HuH-7.5 (cell line): ENCODE measurements around the gene GRK1.

ENCODE experiments used
- DNase-seq: peaks from one replicate; pipeline ENCODE4 v3.0.0; 2011; ENCODE audit warnings: low spot score

GRK1 gene

DNA sequence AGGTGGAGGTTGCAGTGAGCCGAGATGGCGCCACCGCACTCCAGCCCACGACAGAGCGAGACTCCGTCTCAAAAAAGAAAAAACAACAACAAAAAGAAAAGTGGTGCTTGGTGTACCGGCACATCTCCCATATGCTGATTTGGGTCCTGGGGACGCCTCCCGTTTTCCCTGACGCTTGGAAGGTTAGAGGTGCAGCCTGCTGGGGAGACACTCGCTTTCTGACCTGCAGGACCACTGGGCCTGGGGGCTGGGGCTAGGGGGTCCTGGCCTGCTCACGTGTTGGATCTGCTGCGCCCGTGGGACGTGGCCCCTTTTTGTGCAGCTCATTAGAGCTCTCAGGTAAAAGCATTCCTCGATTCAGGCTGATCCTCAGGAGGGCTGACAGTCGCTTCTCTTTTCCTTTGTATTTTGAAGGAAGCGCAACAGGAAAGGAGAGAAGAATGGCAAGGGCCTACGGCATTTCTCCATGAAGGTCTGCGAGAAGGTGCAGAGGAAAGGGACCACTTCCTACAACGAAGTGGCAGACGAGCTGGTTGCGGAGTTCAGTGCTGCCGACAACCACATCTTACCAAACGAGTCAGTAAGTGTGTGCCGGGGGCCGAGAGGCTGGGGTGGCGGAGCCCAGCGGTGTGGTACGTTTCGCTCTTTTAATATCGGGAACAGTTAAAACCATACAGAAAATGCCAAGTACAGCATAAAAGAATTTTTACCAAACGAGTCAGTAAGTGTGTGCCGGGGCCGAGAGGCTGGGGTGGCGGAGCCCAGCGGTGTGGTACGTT is 34.1 kb upstream of the GRK1 start:
- no peak for DNase-seq

DNA sequence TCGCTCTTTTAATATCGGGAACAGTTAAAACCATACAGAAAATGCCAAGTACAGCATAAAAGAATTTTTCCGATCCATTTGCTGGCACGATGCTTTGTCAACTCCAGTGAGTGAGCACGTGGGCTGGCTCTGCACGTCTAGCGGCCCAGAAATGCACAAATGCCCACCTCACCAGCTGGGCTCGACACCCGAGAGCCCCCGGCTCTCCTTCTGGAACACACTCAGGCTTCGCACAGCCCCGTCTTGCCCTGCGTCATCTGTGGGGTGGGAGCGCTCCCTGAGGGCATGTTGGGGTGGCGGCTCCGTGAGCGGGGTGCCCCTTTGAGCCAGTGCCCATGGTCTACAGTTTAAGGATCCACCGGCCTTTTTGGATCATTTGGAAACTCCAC is 33.5 kb upstream of the GRK1 start:
- no peak for DNase-seq

DNA sequence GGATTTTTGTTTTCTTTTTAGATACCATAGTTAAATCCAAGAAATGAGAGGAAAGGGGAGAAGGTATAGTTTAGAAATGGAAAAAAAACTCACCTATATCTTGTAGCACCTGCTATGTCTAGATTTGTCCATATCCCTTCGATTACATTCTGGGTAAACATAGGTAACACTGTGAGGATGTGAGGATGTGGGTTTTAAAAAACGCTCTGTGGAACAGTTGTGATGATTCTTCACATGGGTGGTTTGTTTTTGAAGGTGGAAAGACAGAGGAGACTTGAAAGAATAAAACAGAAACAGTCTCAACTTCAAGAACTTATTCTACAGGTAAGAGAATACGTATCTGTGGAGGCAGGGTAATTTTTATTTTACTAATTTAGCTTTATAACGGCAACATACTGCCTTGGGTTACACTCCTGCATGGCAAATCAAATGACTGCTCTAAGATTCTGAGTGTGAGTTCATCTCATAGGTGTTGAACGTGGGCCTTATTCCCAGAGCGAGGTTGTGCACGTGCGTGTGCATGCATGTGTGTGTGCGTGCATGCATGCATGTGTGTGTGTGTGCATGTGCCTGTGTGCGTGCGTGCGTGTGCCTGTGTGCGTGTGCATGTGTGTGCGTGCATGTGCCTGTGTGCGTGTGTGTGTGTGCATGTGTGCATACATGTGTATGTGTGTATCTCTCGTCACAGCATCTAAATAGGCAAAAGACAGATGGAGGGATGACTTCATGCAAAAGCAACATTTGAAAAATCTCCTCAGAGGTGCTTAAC is 32.6 kb upstream of the GRK1 start:
- no peak for DNase-seq

DNA sequence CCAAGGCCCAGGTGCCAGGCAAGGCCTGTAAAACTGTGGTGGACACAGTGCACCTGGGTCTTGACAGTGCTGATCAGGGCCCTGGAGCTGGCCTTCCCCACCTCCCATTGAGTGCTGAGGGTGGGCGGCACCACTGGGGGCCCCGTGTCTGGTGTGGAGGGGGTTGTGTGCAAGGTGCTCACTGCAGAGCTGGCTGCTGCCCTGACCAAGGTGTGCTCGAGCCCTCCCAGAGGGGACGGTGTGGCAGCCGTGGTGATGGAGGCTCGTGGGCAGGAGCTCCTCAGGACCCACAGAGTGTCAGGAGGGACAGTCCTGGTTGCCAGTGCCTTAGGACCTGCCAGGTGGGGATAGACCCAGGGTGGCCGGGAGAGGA is 32.0 kb upstream of the GRK1 start:
- DNase-seq = no peak

DNA sequence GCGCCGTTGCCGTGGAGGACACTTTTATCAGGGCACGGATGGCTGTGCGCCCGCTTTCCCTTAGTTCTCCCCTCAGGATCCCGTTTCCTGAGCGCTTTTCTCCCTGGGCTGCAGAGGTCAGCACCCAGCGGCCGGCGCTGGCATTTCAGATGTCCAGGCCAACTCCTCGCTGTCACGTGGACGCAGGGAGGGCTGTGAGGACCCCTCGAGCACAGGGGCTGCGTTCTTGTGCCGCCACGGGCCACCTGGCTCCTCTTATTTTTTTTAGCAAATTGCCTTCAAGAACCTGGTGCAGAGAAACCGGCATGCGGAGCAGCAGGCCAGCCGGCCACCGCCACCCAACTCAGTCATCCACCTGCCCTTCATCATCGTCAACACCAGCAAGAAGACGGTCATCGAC is 31.3 kb upstream of the GRK1 start:
- DNase-seq = no peak

DNA sequence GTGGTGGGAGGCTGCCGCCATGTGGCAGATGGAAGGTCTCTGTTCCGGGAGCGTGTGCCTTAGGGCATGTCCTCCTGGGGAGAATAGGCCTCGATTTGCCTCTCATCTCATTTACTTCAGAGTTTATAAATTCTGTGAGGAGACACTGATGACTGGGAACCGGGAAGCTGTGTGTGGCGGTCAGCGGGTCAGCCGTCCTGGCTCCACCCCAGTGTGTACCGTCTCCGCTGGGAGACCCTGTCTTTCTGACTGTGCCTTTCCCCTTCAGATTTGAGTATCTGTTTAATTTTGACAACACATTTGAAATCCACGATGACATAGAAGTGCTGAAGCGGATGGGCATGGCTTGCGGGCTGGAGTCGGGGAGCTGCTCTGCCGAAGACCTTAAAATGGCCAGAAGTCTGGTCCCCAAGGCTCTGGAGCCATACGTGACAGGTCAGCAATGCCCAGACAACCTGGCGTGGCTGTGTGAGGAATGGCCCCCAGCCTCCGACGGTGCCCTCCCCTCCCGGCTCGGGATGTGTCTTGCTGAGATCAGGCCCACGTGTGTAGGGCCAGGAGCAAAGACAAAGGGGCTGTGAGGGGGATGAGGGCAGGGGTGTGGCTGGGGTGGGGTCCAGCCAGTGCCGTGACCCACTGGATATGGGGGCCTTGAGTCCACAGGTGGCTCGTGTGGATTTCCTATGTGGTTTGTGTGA is 30.6 kb upstream of the GRK1 start:
- no peak for DNase-seq

DNA sequence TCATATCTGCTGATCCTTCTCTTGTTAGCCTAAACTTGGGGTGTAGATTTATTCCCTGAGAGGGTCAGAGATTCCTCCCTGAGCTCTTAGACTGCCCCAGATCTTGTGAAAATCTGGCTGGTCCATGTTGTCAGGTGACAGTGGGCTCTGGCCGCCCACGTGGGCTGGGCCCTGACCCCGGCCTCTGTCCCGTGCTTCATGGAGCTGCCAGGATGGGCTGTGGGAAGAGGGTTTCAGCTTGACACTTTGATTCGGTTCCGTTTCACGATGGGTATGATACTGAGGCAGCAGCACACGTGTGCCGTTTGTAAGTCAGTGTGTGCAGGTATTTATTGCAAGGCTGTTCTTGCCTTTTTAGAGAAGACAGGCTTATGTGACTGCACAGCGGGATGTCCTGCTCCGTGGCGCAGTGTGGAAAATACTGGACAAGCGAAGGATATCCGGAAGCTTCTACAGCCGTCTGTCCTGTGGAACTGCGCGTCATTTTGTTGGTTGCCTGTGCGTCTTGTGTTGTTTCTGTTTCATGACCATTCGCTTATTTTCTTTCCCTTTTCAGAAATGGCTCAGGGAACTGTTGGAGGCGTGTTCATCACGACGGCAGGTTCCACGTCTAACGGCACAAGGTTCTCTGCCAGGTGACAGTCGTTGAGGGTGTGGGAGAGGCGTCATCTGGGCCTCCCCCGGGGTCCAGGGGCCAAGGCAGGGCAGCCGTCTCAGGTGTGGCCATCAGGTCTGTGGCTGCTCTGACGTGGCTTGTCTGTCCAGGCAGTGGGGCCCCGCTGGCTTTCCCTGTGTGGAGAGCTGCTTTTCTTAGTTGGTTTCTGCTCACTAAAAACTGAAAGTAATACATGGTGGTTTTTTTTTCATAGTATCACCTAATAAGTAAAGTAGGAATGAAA is 29.5 kb upstream of the GRK1 start:
- no peak for DNase-seq

DNA sequence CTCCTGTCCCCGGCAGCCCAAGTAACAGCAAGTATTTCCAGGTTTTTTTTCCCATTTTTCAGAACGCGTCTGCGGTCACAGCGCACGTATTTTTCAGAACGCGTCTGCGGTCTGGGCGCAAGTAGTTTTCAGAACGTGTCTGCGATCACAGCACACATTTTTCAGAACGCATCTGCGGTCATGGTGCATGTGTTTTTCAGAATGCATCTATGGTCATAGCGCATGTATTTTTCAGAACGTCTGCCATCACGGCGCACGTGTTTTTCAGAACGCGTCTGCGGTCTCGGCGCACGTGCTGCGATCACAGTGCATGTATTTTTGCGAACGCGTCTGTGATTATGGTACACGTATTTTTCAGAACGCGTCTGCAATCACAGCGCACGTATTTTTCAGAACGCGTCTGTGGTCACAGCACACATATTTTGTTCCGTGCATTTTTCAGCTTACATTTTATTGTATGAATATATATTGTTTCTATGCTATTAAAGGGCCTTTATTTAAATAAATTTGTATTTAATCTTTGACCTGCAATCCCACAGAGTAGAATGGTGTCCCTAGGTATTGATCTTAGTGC is 28.8 kb upstream of the GRK1 start:
- no peak for DNase-seq

DNA sequence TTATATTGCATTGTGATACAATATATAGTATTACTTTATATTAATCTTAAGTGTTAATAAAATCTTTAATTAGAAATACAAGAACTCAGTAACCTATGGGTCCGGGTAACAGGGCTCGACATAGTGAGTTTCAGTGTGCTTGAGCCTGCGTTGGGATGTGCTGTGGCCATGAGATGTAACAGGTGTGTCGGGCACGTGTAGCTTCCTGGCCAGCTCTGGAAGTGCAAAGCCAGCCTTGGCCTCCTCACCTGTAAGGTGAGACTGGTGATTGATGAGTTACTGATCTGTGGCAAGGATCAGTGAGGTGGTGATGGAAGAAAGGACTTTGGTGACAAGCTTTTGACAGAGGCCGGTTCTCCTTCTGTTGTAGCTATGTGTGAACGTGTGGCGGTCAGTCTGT is 28.2 kb upstream of the GRK1 start:
- DNase-seq = no peak

DNA sequence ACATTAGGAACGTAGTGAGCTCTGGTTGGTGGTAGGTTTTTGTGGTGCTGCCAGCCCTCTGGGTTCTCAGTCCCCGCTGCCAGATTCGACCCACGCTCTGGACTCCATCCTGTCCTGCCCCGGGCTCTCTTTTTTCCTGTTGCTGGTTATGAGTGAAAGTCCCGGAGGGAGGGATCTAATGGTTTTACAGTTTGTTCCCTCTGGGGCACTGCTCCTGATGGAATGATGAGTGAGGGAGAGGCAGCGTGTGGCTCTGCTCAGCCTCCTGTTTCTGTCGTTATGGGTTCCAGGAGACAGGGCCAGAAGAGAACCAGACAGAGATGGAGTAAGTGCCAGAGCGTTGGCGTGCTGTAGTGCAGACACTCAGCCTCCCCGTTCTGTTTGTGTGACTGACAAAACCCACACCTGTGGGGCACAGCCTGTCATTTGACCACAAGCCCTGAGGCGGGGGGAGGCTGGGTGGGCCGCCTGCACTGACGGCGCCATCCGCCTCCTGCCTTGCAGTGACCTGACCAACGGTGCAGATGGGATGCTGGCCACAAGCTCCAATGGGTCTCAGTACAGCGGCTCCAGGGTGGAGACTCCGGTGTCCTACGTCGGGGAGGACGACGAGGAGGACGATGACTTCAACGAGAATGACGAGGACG is 27.3 kb upstream of the GRK1 start:
- no peak for DNase-seq

DNA sequence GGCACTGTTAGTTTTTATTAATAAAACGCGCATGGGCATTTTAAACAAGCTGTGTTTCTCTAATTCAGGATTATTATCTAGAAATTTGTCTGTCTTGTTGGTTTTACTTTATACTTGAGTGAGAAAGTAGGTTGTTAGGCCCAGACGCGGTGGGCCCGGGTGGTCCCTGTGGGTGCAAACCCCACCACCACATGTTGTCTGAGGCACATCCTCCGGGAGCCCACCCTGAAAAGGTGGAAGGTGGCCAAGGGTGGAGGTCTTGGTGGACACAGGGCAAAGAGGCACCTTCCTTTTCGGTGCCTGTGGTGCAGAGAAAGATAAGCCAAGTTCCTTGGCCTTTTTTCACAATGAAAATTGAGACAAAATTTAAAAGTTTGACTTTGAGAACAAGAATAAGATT is 25.6 kb upstream of the GRK1 start:
- no peak for DNase-seq

DNA sequence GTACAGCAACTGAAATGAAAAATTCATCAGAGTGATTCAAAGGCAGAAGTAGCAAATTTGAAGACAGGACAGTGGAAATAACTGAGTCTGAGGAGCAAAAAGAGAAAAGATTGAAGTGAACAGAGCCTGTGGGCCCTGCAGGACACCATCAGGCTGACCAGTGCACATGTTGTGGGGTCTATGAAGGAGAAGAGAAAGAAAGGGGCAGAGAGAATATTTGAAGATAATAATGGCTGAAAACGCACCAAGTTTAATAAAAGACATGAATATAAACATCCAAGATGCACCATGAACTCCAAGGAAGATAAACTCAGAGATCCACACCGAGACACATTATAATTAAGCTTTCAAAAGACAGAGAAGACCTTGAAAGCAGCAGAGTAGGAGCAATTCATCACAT is 24.5 kb upstream of the GRK1 start:
- no peak for DNase-seq

DNA sequence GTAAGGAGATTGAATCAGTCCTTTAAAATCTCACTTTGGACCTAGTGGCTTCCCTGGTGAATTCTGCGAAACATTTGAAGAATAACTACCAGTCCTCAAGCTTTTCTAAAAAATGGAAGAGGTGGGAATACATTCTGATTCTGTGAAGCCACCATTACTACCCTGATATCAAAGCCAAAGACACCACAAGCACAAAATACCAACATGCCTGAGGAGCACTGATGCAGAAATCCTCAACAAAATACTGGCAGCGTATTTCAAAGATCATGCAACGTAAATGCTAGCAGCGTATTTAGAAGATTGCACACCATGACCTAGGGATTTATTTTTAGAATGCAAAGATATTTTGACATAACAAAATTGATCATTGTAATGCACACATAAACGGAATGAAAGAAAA is 23.4 kb upstream of the GRK1 start:
- DNase-seq = no peak

DNA sequence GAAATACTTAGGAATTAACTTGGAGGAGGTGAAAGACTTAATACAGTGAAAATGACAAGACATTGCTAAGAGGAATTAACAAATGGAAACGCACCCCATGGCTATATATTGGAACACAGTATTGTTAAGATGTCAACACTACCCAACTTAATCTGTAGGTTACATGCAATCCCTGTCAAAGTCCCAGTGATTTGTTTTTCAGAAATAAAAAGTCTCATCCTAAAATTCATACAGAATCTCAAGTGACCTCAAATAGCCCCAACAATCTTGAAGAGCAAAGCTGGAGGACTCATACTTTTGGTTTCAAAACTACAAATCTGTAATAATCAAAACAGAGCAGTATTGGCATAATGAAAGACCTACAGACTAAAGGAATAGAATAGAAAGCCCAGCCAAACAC is 22.2 kb upstream of the GRK1 start:
- DNase-seq = no peak

DNA sequence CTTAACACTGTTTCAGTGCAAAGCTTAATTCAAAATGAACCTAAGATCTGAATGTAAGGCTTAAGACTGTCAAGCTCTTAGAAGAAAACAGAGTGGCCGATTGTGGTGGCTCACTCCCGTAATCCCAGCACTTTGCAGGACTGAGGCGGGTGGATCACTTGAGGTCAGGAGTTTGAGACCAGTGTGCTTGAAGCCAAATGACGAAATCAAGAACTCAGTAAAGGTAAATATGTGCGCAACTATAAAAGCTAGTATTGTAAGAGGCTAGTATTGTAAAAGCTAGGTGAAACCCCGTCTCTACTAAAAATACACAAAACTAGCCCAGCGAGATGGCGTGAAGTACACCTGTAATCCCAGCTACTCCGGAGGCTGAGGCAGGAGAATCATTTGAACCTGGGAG is 21.7 kb upstream of the GRK1 start:
- DNase-seq = no peak

DNA sequence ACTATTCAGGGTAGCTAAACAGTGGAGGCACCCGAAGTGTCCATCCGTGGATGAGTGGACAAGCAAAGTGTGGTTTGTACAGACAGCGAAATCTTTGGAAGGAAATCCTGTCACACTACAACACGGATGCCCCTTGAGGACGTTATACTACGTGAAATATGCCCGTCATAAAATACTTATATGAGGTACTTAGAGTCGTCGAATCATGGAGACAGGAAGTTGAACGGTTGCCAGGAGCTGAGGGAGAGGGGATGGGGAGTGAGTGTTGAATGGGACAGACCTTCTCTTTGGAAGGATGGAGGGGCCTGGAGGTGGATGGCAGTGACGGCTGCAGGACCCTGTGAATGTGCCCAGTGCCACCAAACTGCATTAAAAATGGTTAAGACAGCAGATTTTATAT is 20.6 kb upstream of the GRK1 start:
- no peak for DNase-seq

DNA sequence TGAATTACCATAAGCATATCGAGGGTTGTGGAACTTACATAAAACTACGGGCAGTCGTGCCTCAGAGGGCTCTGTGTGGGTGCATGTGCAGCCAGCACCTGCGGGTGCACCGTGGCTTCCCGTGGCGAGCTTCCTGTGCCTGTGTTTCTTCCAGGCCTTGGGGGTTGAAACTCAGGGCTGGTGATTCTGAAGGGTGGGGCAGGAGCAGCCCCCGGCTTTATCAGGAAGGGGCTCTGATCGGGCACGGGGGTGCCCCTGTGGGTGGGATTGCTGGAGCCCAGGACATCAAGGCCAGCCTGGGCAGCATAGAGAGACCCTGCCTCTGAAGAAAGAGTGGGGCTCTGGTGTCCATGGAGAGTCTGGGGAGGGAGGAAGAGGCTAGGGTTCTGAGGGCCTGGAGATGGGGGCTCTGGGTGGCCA is 20.1 kb upstream of the GRK1 start:
- DNase-seq = no peak

DNA sequence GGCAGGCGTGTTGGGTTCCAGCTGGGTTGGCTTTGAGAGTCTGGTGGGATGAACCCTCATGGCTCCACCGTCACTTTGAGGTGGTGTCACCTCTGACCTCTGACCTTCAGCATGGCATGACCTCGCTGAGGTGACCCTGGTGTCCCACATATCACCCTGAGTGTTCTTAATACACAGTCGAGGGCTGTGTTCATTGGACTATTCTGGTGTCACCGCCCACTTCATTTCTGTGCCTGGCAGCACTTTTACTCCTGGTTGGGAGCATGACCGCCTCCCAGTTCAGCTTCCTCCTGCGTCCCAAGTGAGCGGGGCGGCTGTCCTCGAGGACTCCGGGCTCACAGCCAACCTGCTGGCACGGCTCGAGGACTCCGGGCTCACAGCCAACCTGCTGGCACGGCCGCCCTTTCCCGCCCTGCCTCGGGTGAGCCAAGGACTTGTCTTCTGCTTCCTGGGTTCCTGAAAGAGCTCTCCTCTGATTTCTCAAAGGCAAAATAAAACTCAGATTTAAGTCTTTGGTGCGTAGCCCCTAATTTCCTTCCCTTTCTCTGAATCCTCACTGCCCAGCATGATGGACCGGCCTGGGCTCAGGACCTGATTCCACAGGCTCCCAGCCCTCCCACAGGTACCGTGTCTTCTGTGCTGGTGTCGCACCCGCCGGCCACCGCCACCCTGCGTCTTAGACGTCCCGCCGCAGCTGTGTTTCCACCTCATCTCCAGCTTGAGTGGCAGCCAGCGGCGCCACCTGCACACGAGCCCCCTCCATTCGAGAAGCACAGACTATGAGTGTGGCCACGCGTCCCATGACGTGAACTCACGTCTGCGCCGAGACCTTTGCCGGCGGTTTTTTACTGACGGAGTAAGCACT is 19.4 kb upstream of the GRK1 start:
- no peak for DNase-seq

DNA sequence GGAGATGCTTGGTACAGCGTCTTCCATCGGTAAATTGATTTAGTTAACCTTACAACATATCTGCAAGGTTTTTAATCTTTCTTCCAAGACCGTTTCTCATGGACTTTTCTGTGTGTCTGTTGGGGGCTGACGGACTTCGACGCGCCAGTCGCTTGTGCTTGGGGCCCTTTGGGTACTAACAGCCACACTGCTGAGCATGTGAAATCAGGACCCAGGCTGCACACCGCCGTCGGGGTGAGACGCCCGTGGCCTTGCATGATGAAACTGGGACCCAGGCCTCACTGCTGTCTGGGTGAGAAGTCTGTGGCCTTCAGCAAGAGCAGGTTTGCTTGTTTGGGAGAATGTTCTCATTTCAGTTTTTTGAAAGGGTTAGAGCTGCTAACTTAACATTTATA is 18.8 kb upstream of the GRK1 start:
- no peak for DNase-seq

DNA sequence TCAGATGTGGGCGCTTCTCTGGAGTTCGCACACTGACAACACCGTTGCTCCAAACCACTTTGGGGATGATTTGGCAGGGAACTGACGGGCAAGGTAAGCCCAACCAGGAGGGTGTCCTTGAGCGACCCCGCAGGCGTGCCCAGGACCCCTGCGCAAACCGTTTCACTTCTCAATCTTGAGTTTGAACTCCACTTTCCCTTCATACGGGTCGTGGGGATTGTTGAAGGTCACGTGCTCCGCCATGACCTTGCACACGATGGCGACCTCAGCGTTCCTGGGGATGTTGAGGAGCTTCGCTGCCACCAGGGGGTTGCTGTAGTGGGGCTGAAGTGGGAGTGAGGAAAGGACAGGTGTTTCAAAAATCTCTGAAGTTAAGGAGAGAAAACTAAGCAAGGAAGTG is 17.8 kb upstream of the GRK1 start:
- DNase-seq = no peak
